DND-41 (cell line): ENCODE results near the gene CALY.
"Not testable (repeated sequence)": the region's sequence is repeated elsewhere in the genome, so short reads cannot be mapped to it uniquely, and the experiment has no call there.

Experiments
- ATAC-seq: fragments of 200-7000 bp; cut with Tn5 transposase; 3 replicates; pipeline ENCODE4 v1.9.1; 2021; ENCODE audit warnings: low read depth; ENCODE audit not compliant: insufficient read depth
- DNase-seq: peaks from one replicate; pipeline ENCODE4 v3.0.0-alpha.2; 2020
- H2AFZ ChIP-seq: 2 replicates; pipeline ENCODE4 v1.6.0; 2012; ENCODE audit warnings: low read depth, low read length
- H3K27ac ChIP-seq: 2 replicates; pipeline ENCODE4 v1.5.1; 2012; ENCODE audit warnings: low read length, inconsistent platforms
- H3K27me3 ChIP-seq: fragments of 200-600 bp; sonication (generic); 2 replicates; pipeline ENCODE4 v1.6.0; 2012; ENCODE audit warnings: low read length, mild to moderate bottlenecking, inconsistent platforms; ENCODE audit not compliant: insufficient read depth, poor library complexity
- H3K36me3 ChIP-seq: 2 replicates; pipeline ENCODE4 v1.5.1; 2012; ENCODE audit warnings: low read length, inconsistent platforms; ENCODE audit not compliant: insufficient read depth
- H3K4me1 ChIP-seq: 2 replicates; pipeline ENCODE4 v1.5.1; 2012; ENCODE audit warnings: mild to moderate bottlenecking, low read length; ENCODE audit not compliant: insufficient read depth
- H3K4me2 ChIP-seq: 2 replicates; pipeline ENCODE4 v1.6.0; 2012; ENCODE audit warnings: mild to moderate bottlenecking, moderate library complexity, low read length, inconsistent platforms; ENCODE audit not compliant: insufficient read depth
- H3K4me3 ChIP-seq, 2 experiments: fragments of 200-600 bp in 1 of 2; shearing (Covaris generic) in 1 of 2; 2 replicates each; pipeline ENCODE4 v1.5.1; 2012 to 2016; ENCODE audit warnings: inconsistent platforms in 2 of 2, low read length in 2 of 2, mild to moderate bottlenecking in 2 of 2, low read depth in 1 of 2, moderate library complexity in 1 of 2
- H3K79me2 ChIP-seq: 2 replicates; pipeline ENCODE4 v1.6.0; 2012; ENCODE audit warnings: low read length, inconsistent platforms; ENCODE audit not compliant: insufficient read depth
- H3K9ac ChIP-seq: 2 replicates; pipeline ENCODE4 v1.6.0; 2012; ENCODE audit warnings: low read depth, mild to moderate bottlenecking, inconsistent platforms, low read length, moderate library complexity
- H3K9me3 ChIP-seq: 2 replicates; pipeline ENCODE4 v1.5.1; 2012; ENCODE audit warnings: low read length, moderate library complexity, mild to moderate bottlenecking, inconsistent platforms; ENCODE audit not compliant: insufficient read depth, severe bottlenecking
- H4K20me1 ChIP-seq: 2 replicates; pipeline ENCODE4 v1.6.0; 2012; ENCODE audit warnings: low read length; ENCODE audit not compliant: insufficient read depth
- EZH2 ChIP-seq: IDR thresholded peaks from 3 replicates; pipeline ENCODE4 v1.6.1; 2012; ENCODE audit warnings: borderline replicate concordance, low read depth, mild to moderate bottlenecking, moderate library complexity, low read length, inconsistent platforms; ENCODE audit not compliant: severe bottlenecking
- TF ChIP-seq, protein P1 (sequence below): IDR thresholded peaks from 2 replicates; pipeline ENCODE4 v1.5.1; 2012; ENCODE audit warnings: borderline replicate concordance, low read length, moderate library complexity, mild to moderate bottlenecking; ENCODE audit not compliant: poor library complexity, severe bottlenecking; ENCODE audit errors: extremely low read depth

The CALY gene

DNA sequence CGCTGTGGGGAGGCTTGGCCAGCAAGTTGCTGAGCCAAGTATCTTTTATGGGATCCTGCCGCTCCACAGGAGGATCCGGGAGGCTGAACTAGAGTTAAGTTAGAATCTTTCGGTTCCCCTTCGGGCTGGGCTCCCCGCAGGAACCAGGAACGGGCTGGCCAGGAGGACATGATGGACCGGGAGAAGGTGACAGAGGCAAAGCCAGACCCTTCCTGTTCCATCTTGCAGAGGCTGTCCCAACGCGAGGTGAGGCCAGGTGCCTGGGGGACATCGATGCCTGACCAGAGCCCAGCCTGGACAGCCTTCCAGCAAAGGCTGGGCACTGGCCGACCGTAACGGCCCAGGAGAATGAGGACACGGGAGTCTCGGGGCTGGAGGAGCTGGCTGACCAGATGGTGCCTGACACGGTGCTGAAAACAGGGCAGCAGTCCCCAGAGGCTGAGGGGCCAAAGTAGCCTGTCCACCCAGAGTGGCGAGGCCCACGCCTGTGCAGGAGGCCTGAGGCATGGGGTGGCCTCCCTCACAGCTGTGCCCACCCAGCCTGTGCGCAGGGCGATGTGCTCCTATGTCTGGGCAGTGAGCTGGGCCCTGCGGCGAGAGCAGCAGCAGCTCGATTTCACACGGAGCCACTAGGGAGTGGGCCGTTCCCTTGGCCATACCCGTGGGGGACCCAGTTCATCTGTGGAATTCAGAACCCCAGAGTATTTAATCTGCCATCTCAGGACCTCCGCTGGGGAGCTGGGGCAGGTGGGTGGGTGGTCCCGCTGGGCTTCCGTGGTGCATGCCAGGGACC lies 40.5 kb upstream of the CALY start:
- ATAC-seq = no peak
- peak overlapping the region; percentile 57; the same call in 1 of the 2 replicates for H3K9ac ChIP-seq
- H3K27ac ChIP-seq = no peak overlapping the region
- no peak for DNase-seq
- peaks cover 3% of the 10 kb centered on the region for H3K79me2 ChIP-seq
- peak overlapping the region in 1 of 2 experiments; percentile 59; a peak in 2 of 4 replicates for H3K4me3 ChIP-seq
- TF ChIP-seq EZH2 = no peak
- TF ChIP-seq, protein P1, sequence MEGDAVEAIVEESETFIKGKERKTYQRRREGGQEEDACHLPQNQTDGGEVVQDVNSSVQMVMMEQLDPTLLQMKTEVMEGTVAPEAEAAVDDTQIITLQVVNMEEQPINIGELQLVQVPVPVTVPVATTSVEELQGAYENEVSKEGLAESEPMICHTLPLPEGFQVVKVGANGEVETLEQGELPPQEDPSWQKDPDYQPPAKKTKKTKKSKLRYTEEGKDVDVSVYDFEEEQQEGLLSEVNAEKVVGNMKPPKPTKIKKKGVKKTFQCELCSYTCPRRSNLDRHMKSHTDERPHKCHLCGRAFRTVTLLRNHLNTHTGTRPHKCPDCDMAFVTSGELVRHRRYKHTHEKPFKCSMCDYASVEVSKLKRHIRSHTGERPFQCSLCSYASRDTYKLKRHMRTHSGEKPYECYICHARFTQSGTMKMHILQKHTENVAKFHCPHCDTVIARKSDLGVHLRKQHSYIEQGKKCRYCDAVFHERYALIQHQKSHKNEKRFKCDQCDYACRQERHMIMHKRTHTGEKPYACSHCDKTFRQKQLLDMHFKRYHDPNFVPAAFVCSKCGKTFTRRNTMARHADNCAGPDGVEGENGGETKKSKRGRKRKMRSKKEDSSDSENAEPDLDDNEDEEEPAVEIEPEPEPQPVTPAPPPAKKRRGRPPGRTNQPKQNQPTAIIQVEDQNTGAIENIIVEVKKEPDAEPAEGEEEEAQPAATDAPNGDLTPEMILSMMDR = no peak
- H3K9me3 ChIP-seq = no peaks in the 10 kb centered on the region
- no peaks in the 10 kb centered on the region for H4K20me1 ChIP-seq
- H3K4me2 ChIP-seq = peak overlapping the region; percentile 81
- peaks cover 28% of the 10 kb centered on the region for H3K4me1 ChIP-seq
- no peak overlapping the region for H2AFZ ChIP-seq
- H3K27me3 ChIP-seq = no peaks in the 10 kb centered on the region
- H3K36me3 ChIP-seq = no peaks in the 10 kb centered on the region

DNA sequence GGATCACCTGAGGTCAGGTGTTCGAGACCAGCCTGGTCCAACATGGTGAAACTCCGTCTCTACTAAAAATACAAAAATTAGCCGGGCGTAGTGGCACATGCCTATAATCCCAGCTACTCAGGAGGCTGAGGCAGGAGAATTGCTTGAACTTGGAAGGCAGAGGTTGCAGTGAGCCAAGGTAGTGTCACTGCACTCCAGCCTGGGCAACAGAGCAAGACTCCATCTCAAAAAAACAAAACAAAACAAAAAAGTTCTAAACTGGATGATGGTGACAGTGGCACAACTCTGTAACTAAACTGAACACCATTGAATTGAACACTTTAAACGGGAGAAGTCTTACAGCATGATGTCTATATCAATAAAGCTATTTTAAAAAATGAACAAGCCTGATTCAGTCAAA lies 39.5 kb upstream of the CALY start:
- peaks cover 34% of the 10 kb centered on the region for H3K4me1 ChIP-seq
- H4K20me1 ChIP-seq, ATAC-seq, H3K4me3 ChIP-seq, DNase-seq, H3K4me2 ChIP-seq, H3K27me3 ChIP-seq, H3K27ac ChIP-seq, H2AFZ ChIP-seq, H3K9me3 ChIP-seq, H3K36me3 ChIP-seq, H3K9ac ChIP-seq, H3K79me2 ChIP-seq: not testable (repeated sequence)

- peaks cover 34% of the 10 kb centered on the region for H3K4me1 ChIP-seq
These were observed 38.8 kb upstream of the CALY start for GRCh38 chr10:133375357-133376115.

More at GRCh38 chr10:133375357-133376115, 38.8 kb upstream of the CALY start:
- Histone ChIP-seq H3K9ac (no peak overlapping the region), H3K27me3 (no peaks in the 10 kb centered on the region), H3K27ac (no peak overlapping the region), H3K36me3 (peaks cover 6% of the 10 kb centered on the region), H3K79me2 (peaks cover 6% of the 10 kb centered on the region), H3K4me2 (no peak overlapping the region), H4K20me1 (no peaks in the 10 kb centered on the region), H3K4me3 (no peak overlapping the region), H3K9me3 (no peaks in the 10 kb centered on the region), H2AFZ (no peak overlapping the region)
- ATAC-seq = no peak
- TF ChIP-seq, protein P1 = no peak
- no peak for TF ChIP-seq EZH2
- DNase-seq = no peak
